ENCODE results near the gene FAM227A. TPM values are rescaled to one million over a fixed set of nuclear protein-coding genes. Genes with fewer than 3 reads are reported as not detected.
A peak's percentile ranks its signal among the peaks of the same experiment; 100 is the strongest.

FAM227A gene
- total and polyA plus RNA-seq, 2 of the 13 experiments (the other 11 are each of a cell fraction or from before 2014, with no cell fraction given), result 1.0 to 1.5 TPM

DNA sequence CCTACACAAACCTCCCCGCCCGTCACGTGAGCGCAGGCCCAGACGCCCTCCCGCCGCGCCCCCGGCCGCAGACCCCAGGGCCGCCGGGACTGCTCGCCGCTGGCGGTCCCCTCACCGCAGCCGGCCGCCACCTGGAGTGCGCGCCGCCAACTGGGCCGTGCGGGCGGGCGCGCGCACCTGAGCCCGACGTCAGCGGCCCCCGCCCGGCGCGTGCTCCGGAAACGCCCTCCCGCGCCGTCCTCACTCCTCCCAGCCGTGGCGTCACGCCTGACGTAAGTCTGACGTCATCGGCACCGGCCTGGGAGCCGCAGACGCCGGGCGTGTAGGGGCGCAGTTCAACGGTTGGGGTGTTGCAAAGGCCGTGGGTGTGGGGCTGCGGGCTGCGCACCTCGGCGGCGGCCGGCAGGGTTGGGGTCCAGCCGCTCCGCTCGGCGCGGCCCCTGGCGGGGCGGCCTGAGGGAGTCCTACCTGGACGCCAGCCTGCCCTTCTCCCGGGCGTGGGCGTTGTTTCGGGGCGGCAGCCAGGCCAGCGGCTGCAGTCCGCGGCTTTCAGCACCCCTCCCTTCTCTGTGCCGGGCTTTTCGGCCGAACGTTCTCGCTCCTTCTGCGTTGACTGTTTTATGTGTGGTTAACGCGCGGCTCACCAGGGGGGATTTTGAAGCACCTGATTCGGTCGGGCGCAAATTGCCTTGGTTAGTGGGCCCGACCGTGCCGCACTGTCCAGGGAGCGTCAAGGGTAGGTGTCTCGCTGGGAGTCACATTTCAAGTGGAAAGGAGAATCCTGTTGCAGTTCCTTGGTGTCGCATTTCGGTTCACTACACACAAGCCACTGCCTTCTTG lies 44.8 kb upstream of the FAM227A start, which contains the start of gene JOSD1 (continued):
- TF ChIP-seq, protein P1, sequence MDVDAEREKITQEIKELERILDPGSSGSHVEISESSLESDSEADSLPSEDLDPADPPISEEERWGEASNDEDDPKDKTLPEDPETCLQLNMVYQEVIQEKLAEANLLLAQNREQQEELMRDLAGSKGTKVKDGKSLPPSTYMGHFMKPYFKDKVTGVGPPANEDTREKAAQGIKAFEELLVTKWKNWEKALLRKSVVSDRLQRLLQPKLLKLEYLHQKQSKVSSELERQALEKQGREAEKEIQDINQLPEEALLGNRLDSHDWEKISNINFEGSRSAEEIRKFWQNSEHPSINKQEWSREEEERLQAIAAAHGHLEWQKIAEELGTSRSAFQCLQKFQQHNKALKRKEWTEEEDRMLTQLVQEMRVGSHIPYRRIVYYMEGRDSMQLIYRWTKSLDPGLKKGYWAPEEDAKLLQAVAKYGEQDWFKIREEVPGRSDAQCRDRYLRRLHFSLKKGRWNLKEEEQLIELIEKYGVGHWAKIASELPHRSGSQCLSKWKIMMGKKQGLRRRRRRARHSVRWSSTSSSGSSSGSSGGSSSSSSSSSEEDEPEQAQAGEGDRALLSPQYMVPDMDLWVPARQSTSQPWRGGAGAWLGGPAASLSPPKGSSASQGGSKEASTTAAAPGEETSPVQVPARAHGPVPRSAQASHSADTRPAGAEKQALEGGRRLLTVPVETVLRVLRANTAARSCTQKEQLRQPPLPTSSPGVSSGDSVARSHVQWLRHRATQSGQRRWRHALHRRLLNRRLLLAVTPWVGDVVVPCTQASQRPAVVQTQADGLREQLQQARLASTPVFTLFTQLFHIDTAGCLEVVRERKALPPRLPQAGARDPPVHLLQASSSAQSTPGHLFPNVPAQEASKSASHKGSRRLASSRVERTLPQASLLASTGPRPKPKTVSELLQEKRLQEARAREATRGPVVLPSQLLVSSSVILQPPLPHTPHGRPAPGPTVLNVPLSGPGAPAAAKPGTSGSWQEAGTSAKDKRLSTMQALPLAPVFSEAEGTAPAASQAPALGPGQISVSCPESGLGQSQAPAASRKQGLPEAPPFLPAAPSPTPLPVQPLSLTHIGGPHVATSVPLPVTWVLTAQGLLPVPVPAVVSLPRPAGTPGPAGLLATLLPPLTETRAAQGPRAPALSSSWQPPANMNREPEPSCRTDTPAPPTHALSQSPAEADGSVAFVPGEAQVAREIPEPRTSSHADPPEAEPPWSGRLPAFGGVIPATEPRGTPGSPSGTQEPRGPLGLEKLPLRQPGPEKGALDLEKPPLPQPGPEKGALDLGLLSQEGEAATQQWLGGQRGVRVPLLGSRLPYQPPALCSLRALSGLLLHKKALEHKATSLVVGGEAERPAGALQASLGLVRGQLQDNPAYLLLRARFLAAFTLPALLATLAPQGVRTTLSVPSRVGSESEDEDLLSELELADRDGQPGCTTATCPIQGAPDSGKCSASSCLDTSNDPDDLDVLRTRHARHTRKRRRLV (CRISPR knock-in tag; IDR thresholded peaks at IDR 0.05), result no peak
- TF ChIP-seq ZNF501 (CRISPR knock-in tag; IDR thresholded peaks at IDR 0.05), result peak; percentile 64
- peak; percentile 17; the same call in 1 of the 2 replicates for TF ChIP-seq HDAC2 (CRISPR knock-in tag; IDR thresholded peaks at IDR 0.05)
- no peak for TF ChIP-seq ZNF251 (CRISPR knock-in tag; IDR thresholded peaks at IDR 0.05)
- TF ChIP-seq WIZ (CRISPR knock-in tag; IDR thresholded peaks at IDR 0.05), result no peak
- TF ChIP-seq ZNF10 (CRISPR knock-in tag; IDR thresholded peaks at IDR 0.05; ENCODE audit: borderline replicate concordance, low read depth), result no peak
- no peak; the same call in 1 of the 2 replicates for TF ChIP-seq MTF1 (CRISPR knock-in tag; IDR thresholded peaks at IDR 0.05)
- TF ChIP-seq ZNF510 (CRISPR knock-in tag; IDR thresholded peaks at IDR 0.05; ENCODE audit: low read depth), result no peak
- TF ChIP-seq, protein P2, sequence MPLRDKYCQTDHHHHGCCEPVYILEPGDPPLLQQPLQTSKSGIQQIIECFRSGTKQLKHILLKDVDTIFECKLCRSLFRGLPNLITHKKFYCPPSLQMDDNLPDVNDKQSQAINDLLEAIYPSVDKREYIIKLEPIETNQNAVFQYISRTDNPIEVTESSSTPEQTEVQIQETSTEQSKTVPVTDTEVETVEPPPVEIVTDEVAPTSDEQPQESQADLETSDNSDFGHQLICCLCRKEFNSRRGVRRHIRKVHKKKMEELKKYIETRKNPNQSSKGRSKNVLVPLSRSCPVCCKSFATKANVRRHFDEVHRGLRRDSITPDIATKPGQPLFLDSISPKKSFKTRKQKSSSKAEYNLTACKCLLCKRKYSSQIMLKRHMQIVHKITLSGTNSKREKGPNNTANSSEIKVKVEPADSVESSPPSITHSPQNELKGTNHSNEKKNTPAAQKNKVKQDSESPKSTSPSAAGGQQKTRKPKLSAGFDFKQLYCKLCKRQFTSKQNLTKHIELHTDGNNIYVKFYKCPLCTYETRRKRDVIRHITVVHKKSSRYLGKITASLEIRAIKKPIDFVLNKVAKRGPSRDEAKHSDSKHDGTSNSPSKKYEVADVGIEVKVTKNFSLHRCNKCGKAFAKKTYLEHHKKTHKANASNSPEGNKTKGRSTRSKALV (CRISPR knock-in tag; IDR thresholded peaks at IDR 0.05), result 0 out of 2 replicates have a peak, but pooled peaks have one; percentile 42
- no peak for TF ChIP-seq ZMYM3 (CRISPR knock-in tag; IDR thresholded peaks at IDR 0.05)
- peak; percentile 84; the same call in 1 of the 2 replicates for TF ChIP-seq ZSCAN31 (CRISPR knock-in tag; IDR thresholded peaks at IDR 0.05; ENCODE audit: low read depth)
- TF ChIP-seq ZNF766 (CRISPR knock-in tag; IDR thresholded peaks at IDR 0.05; ENCODE audit: borderline replicate concordance), result no peak; the same call in 1 of the 2 replicates
- TF ChIP-seq MIER2 (CRISPR knock-in tag; IDR thresholded peaks at IDR 0.05), result no peak
- TF ChIP-seq ZNF704 (CRISPR knock-in tag; IDR thresholded peaks at IDR 0.05; ENCODE audit: borderline replicate concordance), result no peak; the same call in 1 of the 2 replicates
- TF ChIP-seq, protein P3, sequence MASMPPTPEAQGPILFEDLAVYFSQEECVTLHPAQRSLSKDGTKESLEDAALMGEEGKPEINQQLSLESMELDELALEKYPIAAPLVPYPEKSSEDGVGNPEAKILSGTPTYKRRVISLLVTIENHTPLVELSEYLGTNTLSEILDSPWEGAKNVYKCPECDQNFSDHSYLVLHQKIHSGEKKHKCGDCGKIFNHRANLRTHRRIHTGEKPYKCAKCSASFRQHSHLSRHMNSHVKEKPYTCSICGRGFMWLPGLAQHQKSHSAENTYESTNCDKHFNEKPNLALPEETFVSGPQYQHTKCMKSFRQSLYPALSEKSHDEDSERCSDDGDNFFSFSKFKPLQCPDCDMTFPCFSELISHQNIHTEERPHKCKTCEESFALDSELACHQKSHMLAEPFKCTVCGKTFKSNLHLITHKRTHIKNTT (CRISPR knock-in tag; IDR thresholded peaks at IDR 0.05), result 0 out of 2 replicates have a peak, but pooled peaks have one; percentile 50
- peak; percentile 76; the same call in 1 of the 2 replicates for TF ChIP-seq ZNF160 (CRISPR knock-in tag; IDR thresholded peaks at IDR 0.05)
- no peak; the same call in 1 of the 2 replicates for TF ChIP-seq MXD1 (CRISPR knock-in tag; IDR thresholded peaks at IDR 0.05)
- no peak for TF ChIP-seq ZFAT (CRISPR knock-in tag; conservative IDR thresholded peaks at IDR 0.05)
- TF ChIP-seq ZBTB7A (CRISPR knock-in tag; IDR thresholded peaks at IDR 0.05), result no peak

All from HepG2 (cell line).